ENCODE results near the gene VPS13D. TPM values are rescaled to one million over a fixed set of nuclear protein-coding genes. Genes with fewer than 3 reads are reported as not detected.

VPS13D gene
- total RNA-seq, 1 experiment from 2014 or later = 29.0 TPM

DNA sequence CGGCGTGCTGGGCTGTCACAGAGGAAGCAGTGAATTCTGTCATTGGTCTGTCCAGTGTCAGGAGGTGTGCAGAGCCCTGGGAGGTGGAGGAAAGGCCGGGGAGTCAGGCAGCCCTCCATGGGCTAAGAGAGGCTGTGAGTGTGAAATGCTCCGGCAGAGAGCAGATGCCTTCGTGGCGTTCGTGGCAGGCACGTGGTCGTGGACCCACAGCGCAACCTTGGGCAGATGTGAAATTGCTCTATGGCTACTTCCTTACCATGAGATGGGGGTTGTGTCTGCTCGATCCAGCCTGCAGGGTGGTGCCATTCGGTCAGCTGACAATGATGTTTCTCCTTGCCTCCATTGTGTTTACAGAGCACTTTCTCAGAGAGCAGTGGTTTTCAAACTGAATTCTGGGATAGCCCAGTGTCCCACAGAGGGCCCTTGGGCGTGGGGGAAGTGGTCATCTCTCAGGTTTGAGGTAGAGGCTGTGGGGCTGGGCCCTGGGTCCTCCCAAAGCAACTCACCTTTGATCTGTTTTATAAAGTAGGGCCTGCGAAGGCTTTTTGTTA is 35.1 kb upstream of the VPS13D start:
- ChIA-PET POLR2A (no interaction called here), CTCF (interaction anchor here (1.6 to 17.1 kb wide), 2 partner anchors 70 to 73 kb away, joined by 8 to 325 read pairs; no protein-coding TSS in a partner anchor)
- DNase-seq (ENCODE audit: low spot score) (no peak), ATAC-seq (no peak)
- Mint-ChIP-seq H3K4me1 (peaks cover 13% of the 10 kb centered on the region), H3K9me3 (no peaks in the 10 kb centered on the region), H3K27me3 (ENCODE audit: low read depth) (no peaks in the 10 kb centered on the region), H3K27ac (no peak overlapping the region), H3K4me3 (no peak overlapping the region), H3K36me3 (no peaks in the 10 kb centered on the region)
- TF ChIP-seq CBFB (CRISPR knock-in tag; IDR thresholded peaks at IDR 0.05; ENCODE audit: low read depth) (no peak), E2F4 (CRISPR knock-in tag; IDR thresholded peaks at IDR 0.05; ENCODE audit: borderline replicate concordance, low read depth) (no peak)
- TF ChIP-seq, protein P1, sequence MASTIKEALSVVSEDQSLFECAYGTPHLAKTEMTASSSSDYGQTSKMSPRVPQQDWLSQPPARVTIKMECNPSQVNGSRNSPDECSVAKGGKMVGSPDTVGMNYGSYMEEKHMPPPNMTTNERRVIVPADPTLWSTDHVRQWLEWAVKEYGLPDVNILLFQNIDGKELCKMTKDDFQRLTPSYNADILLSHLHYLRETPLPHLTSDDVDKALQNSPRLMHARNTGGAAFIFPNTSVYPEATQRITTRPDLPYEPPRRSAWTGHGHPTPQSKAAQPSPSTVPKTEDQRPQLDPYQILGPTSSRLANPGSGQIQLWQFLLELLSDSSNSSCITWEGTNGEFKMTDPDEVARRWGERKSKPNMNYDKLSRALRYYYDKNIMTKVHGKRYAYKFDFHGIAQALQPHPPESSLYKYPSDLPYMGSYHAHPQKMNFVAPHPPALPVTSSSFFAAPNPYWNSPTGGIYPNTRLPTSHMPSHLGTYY (CRISPR knock-in tag; IDR thresholded peaks at IDR 0.05) = no peak

DNA sequence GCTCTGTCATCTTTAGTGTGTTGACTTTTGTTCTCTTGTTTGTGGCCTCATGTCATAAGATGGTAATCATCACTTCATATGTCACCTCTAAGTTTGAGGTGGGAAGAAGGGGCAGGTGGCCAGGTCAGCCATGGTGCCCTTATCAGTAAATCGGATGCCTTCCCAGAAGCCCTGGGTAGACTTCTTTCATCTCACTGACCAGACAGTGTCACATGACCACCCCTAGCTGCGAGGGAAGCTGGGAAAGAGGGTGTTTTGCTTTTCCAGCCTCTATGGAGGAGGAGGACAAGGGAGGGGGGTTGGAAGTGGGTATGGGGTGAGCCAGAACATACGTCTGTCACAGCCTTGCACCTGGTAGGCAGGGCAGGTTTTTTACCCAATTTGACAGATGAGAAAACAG is 34.4 kb upstream of the VPS13D start:
- Mint-ChIP-seq H3K4me3 (no peak overlapping the region), H3K9me3 (no peaks in the 10 kb centered on the region), H3K27me3 (ENCODE audit: low read depth) (no peaks in the 10 kb centered on the region), H3K36me3 (no peaks in the 10 kb centered on the region), H3K27ac (no peak overlapping the region), H3K4me1 (peaks cover 13% of the 10 kb centered on the region)
- TF ChIP-seq USF2 (CRISPR knock-in tag; IDR thresholded peaks at IDR 0.05) = peak; percentile 36; the same call in 1 of the 2 replicates
- no peak for TF ChIP-seq ZNF232 (CRISPR knock-in tag; IDR thresholded peaks at IDR 0.05)
- POLR2A ChIA-PET = no interaction called here
- ATAC-seq = no peak
- DNase-seq (ENCODE audit: low spot score) = no peak
- CTCF ChIA-PET = interaction anchor here (1.0 to 17.1 kb wide), 4 partner anchors 30 to 81 kb away, joined by 3 to 325 read pairs (median 18); partner anchors contain the start of gene TNFRSF1B

DNA sequence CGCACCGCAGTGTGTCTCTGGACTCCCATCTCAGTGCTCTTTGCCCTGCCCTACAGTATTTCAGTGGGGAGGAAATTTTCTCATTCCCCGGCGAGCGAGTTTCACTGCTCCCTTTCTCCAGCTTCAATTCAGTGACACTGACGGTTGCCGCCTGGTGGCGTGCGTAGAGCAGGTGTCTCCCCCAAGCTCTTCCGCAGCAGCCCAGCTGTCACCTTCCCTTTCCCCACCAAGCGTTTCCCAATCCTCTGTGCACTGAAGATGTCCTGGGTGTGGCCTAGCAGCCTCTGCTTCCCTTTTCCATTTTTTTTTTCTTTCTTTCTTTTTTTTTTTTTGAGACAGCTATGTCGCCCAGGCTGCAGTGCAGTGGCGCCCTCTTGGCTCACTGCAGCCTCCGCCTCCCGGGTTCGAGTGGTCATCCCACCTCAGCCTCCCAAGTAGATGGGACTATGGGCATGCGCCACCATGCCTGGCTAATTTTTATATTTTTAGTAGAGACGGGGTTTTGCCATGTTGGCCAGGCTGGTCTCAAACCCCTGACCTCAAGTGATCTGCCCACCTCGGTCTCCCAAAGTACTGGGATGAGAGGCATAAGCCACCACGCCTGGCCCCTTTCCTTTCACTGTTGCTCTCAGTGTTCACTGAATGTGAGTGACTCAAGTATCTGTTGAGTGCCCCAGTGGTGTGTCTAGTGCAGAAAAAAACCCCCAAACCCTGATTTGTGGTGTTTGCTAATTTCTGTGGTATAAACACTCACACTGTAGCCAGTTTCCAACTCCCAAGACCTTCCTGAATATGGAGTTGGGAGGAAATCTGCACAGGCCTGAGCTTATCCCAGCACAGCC is 33.0 kb upstream of the VPS13D start:
- no peak overlapping the region for H3K4me3 Mint-ChIP-seq
- CTCF ChIA-PET = interaction anchor here (0.6 to 17.1 kb wide), 41 partner anchors 8 to 236 kb away, joined by 3 to 325 read pairs (median 5); partner anchors contain the start of gene TNFRSF1B
- H3K36me3 Mint-ChIP-seq = no peaks in the 10 kb centered on the region
- no peaks in the 10 kb centered on the region for H3K27me3 Mint-ChIP-seq (ENCODE audit: low read depth)
- ATAC-seq = peak; percentile 74
- no peaks in the 10 kb centered on the region for H3K9me3 Mint-ChIP-seq
- H3K27ac Mint-ChIP-seq = no peak overlapping the region
- peaks cover 13% of the 10 kb centered on the region for H3K4me1 Mint-ChIP-seq
- DNase-seq (ENCODE audit: low spot score) = peak; percentile 64
- POLR2A ChIA-PET = interaction anchor here (0.6 to 1.2 kb wide), 2 partner anchors 19 to 23 kb away, joined by 3 to 5 read pairs; no protein-coding TSS in a partner anchor
- no peak for TF ChIP-seq MLX (CRISPR knock-in tag; IDR thresholded peaks at IDR 0.05)
- TF ChIP-seq ZBTB21 (CRISPR knock-in tag; IDR thresholded peaks at IDR 0.05; ENCODE audit: borderline replicate concordance) = no peak
- TF ChIP-seq ATF6 (CRISPR knock-in tag; IDR thresholded peaks at IDR 0.05) = no peak
- no peak for TF ChIP-seq SOX15 (CRISPR knock-in tag; IDR thresholded peaks at IDR 0.05)
- TF ChIP-seq USF2 (CRISPR knock-in tag; IDR thresholded peaks at IDR 0.05) = no peak
- TF ChIP-seq ELF4 (CRISPR knock-in tag; IDR thresholded peaks at IDR 0.05; ENCODE audit: low read depth) = no peak
- no peak for TF ChIP-seq ESRRA (CRISPR knock-in tag; IDR thresholded peaks at IDR 0.05; ENCODE audit: borderline replicate concordance)
- no peak for TF ChIP-seq ATF3 (CRISPR knock-in tag; conservative IDR thresholded peaks at IDR 0.05)
- no peak for TF ChIP-seq TEAD1 (CRISPR knock-in tag; IDR thresholded peaks at IDR 0.05)
- TF ChIP-seq IRF2 (CRISPR knock-in tag; IDR thresholded peaks at IDR 0.05; ENCODE audit: borderline replicate concordance, low read depth) = no peak
- TF ChIP-seq ZNF416 (CRISPR knock-in tag; IDR thresholded peaks at IDR 0.05) = no peak
- TF ChIP-seq ZNF423 (CRISPR knock-in tag; IDR thresholded peaks at IDR 0.05) = no peak
- TF ChIP-seq, protein P2, sequence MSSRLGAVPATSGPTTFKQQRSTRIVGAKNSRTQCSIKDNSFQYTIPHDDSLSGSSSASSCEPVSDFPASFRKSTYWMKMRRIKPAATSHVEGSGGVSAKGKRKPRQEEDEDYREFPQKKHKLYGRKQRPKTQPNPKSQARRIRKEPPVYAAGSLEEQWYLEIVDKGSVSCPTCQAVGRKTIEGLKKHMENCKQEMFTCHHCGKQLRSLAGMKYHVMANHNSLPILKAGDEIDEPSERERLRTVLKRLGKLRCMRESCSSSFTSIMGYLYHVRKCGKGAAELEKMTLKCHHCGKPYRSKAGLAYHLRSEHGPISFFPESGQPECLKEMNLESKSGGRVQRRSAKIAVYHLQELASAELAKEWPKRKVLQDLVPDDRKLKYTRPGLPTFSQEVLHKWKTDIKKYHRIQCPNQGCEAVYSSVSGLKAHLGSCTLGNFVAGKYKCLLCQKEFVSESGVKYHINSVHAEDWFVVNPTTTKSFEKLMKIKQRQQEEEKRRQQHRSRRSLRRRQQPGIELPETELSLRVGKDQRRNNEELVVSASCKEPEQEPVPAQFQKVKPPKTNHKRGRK (CRISPR knock-in tag; IDR thresholded peaks at IDR 0.05; ENCODE audit: borderline replicate concordance) = no peak
- no peak for TF ChIP-seq SP1 (CRISPR knock-in tag; conservative IDR thresholded peaks at IDR 0.05)
- no peak for TF ChIP-seq MYBL2 (CRISPR knock-in tag; IDR thresholded peaks at IDR 0.05)
- TF ChIP-seq NFATC4 (CRISPR knock-in tag; IDR thresholded peaks at IDR 0.05) = no peak

Data from WTC11 (cell line).